GM12801 (cell line): ENCODE measurements around the gene CCDC88B.

Source experiments
- TF ChIP-seq, protein P1 (sequence below): IDR thresholded peaks from one replicate; pipeline ENCODE4 v1.5.1; 2011; ENCODE audit warnings: control low read depth; ENCODE audit not compliant: insufficient read length; ENCODE audit errors: extremely low read depth

The CCDC88B gene

DNA sequence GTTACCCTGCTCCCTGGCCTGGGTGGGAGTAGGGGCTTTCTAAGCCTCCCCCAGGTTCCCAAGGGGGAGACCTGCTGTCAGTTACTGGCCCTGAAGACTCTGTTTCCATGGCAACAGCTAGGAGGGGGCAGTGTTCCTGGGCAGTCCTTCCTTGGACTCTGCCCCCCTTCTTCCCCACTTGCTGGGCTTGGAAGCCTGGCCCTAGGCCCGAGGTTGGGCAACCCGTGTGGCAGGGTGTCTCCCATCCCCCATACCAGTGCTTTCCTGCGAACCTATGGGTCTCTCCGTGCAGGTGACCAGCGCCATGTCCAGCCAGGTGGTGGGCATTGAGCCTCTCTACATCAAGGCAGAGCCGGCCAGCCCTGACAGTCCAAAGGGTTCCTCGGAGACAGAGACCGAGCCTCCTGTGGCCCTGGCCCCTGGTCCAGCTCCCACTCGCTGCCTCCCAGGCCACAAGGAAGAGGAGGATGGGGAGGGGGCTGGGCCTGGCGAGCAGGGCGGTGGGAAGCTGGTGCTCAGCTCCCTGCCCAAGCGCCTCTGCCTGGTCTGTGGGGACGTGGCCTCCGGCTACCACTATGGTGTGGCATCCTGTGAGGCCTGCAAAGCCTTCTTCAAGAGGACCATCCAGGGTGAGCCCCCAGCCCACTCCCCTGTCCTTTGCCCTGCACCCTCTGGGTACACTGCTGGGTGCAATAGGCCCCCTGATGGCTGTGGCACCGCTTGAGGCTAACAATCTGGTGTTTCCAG lies 33.0 kb upstream of the CCDC88B start:
- TF ChIP-seq, protein P1, sequence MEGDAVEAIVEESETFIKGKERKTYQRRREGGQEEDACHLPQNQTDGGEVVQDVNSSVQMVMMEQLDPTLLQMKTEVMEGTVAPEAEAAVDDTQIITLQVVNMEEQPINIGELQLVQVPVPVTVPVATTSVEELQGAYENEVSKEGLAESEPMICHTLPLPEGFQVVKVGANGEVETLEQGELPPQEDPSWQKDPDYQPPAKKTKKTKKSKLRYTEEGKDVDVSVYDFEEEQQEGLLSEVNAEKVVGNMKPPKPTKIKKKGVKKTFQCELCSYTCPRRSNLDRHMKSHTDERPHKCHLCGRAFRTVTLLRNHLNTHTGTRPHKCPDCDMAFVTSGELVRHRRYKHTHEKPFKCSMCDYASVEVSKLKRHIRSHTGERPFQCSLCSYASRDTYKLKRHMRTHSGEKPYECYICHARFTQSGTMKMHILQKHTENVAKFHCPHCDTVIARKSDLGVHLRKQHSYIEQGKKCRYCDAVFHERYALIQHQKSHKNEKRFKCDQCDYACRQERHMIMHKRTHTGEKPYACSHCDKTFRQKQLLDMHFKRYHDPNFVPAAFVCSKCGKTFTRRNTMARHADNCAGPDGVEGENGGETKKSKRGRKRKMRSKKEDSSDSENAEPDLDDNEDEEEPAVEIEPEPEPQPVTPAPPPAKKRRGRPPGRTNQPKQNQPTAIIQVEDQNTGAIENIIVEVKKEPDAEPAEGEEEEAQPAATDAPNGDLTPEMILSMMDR = no peak

DNA sequence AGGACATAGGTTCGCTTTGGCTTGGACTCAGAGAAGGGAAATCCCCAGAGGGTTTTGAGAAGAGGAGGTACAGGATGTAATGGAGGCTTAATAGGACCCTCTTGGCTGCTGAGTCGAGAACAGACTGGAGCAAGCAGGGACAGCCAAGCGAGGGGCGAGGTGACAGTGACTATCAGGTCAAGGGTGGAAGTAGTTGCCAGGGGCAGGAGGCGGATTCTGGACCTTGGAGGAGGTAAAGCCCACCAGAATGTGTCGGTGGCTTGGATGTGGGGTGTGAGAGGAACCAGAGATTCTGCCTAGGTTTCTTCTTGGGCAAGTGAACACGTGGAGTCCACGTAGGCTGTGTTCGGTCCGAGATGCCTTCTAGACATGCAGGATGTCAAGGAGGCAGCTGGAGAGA lies 27.1 kb upstream of the CCDC88B start:
- TF ChIP-seq, protein P1 = no peak

DNA sequence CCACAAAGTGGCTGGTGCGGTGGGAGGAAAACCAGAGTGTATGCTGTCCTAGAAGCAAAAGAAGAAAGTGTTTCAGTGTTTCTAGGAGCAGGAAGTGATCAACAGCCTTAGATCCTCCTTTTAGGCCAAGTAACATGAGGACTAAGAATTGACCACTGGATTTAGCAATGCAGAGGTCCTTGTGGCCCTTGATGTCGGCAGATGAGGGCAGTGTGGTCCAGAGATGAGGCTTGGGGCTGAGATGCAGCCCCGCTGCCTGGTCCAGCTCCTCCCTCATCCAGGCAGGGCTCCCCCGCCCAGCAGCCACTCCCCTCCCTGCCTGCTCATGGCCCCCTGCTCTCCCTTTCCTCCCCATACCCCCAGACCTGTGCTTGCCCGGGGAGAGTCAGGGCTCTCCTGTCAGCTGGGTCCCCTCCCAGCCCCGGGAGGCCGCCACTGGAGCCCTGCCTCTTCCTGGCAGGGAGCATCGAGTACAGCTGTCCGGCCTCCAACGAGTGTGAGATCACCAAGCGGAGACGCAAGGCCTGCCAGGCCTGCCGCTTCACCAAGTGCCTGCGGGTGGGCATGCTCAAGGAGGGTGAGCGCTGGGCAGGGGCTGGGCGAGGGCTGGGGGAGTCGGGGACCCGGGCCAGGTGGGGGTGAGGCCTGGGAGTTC lies 26.4 kb upstream of the CCDC88B start:
- TF ChIP-seq, protein P1 = no peak

DNA sequence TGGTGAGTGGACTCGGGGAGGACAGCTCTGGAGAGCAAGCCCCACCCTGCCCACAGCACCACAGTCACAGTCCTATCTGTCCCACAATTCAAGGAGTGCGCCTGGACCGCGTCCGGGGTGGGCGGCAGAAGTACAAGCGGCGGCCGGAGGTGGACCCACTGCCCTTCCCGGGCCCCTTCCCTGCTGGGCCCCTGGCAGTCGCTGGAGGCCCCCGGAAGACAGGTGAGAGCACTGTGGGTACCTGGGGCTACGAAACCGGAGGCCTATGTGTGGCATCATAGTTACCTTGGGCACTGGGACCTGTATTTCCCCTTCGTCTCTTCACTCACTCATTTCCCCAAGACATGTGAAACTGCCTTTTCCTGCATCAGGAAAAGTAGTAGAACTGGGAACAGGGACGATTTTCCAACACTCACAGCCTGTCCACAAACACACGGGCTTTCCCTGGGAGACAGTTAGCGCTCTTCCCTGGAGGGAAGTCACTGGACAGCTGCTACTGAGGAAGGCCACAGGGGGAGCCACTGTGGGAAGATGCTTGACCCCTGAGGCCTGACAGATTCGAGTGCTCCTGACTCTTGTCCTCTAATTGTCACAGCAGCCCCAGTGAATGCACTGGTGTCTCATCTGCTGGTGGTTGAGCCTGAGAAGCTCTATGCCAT lies 25.7 kb upstream of the CCDC88B start:
- TF ChIP-seq, protein P1 = no peak

DNA sequence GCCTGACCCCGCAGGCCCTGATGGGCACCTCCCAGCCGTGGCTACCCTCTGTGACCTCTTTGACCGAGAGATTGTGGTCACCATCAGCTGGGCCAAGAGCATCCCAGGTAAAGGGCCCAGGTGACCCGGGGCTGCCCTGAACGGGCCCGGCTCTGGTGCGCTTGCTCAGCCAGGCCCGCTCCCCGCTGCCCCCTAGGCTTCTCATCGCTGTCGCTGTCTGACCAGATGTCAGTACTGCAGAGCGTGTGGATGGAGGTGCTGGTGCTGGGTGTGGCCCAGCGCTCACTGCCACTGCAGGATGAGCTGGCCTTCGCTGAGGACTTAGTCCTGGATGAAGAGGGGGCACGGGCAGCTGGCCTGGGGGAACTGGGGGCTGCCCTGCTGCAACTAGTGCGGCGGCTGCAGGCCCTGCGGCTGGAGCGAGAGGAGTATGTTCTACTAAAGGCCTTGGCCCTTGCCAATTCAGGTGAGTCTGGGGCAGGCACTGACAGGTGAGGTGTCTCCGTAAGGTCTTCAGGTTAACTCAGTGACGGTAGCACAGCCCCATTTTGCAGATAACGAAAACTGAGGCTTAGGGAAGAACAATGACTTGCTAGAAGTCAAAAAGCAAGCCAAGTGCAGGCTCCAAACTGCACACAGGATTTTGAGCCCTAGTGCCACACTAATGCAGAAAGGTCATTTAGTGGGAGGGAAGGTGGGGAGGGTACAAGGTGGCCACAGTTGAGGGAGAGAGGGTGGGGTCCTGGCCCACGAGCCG lies 25.0 kb upstream of the CCDC88B start:
- TF ChIP-seq, protein P1 = no peak

DNA sequence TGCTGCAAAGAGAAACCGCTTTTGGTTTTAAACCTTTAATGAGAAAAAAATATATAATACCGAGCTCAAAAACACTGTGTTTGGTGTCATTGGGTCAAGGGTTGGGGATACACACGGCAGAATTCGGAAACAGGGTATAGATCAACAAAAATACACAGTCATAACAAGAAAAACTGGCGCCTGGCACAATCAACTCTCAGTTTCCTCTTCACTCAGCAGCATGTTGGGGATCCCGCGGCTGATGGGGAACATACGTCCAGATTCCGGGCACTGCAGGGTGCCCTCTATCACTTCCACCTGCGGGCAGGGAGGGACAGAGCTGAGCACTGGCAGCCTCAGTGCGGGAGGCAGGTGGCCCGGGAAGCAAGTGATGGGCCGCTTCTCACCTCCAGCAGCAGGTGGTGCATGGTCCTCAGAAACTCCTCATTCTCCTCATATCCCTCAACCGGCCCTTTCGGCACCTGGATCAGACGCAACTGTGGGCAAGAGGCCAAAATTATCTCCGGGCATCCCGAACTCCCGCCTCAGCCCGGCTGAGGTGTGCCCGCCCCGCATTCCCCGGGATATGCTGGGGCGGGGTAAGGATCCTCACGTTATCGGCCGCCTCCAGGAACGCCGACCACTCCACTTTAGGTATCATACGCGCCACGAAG lies 23.2 kb upstream of the CCDC88B start:
- TF ChIP-seq, protein P1 = no peak
